Neutrophil (primary cell): ENCODE results near the gene CD3G.

Source experiments
- H3K27ac ChIP-seq: fragments of 200-600 bp; sonication (generic); 2 replicates; pipeline ENCODE4 v1.5.1; 2016; ENCODE audit warnings: mild to moderate bottlenecking, moderate library complexity
- H3K27me3 ChIP-seq: fragments of 200-600 bp; sonication (generic); 2 replicates; pipeline ENCODE4 v1.6.0; 2016; ENCODE audit warnings: mild to moderate bottlenecking
- H3K36me3 ChIP-seq: fragments of 200-600 bp; sonication (generic); 2 replicates; pipeline ENCODE4 v1.5.1; 2017
- H3K4me1 ChIP-seq, 2 experiments: fragments of 200-600 bp in 1 of 2; sonication (generic) in 1 of 2; 1 replicate in 1 of 2; 2 replicates in 1 of 2; pipeline versions ENCODE4 v1.5.1 to v1.6.1; 2013 to 2016; ENCODE audit warnings: low read depth in 1 of 2, low read length in 1 of 2, mild to moderate bottlenecking in 1 of 2, moderate library complexity in 1 of 2; ENCODE audit not compliant: control insufficient read depth in 1 of 2, insufficient read depth in 1 of 2
- H3K4me3 ChIP-seq, 2 experiments: fragments of 200-600 bp in 1 of 2; sonication (generic) in 1 of 2; 1 replicate in 1 of 2; 2 replicates in 1 of 2; pipeline ENCODE4 v1.5.1; 2013 to 2016; ENCODE audit warnings: low read depth in 1 of 2, low read length in 1 of 2, mild to moderate bottlenecking in 1 of 2, moderate library complexity in 1 of 2
- H3K9me3 ChIP-seq: fragments of 200-600 bp; sonication (generic); 2 replicates; pipeline ENCODE4 v1.5.1; 2016
- TF ChIP-seq, protein P1 (sequence below): fragments of 200-600 bp; sonication (generic); IDR thresholded peaks from 2 replicates; pipeline ENCODE4 v1.5.1; 2016; ENCODE audit warnings: antibody characterized with exemption

CD3G gene

DNA sequence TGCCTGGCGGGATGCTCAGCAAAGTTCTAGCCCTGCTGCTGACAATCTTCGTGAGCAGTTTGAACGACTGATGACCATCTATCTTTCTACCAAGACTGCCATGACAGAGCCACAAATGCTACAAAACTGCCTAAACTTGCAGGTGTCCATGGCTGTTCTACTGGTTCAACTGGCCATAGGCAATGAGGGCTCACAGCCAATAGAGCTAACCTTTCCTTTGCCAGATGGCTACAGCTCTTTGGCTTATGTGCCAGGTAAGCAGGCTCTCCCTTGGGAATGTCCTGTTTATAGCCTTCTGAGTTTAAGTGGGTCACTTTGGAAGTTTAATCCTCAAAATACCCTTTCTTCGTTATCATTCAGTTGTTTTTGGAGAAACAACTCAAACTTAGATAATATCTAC lies 35.4 kb downstream of the CD3G start:
- Histone ChIP-seq H3K27ac (no peak overlapping the region), H3K9me3 (no peaks in the 10 kb centered on the region), H3K36me3 (peaks cover 100% of the 10 kb centered on the region), H3K4me1 (no peaks in the 10 kb centered on the region), H3K4me3 (no peak overlapping the region), H3K27me3 (no peaks in the 10 kb centered on the region)
- TF ChIP-seq, protein P1, sequence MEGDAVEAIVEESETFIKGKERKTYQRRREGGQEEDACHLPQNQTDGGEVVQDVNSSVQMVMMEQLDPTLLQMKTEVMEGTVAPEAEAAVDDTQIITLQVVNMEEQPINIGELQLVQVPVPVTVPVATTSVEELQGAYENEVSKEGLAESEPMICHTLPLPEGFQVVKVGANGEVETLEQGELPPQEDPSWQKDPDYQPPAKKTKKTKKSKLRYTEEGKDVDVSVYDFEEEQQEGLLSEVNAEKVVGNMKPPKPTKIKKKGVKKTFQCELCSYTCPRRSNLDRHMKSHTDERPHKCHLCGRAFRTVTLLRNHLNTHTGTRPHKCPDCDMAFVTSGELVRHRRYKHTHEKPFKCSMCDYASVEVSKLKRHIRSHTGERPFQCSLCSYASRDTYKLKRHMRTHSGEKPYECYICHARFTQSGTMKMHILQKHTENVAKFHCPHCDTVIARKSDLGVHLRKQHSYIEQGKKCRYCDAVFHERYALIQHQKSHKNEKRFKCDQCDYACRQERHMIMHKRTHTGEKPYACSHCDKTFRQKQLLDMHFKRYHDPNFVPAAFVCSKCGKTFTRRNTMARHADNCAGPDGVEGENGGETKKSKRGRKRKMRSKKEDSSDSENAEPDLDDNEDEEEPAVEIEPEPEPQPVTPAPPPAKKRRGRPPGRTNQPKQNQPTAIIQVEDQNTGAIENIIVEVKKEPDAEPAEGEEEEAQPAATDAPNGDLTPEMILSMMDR = no peak

GRCh38 chr11:118380571-118380970 lies 36.4 kb downstream of the CD3G start:
- Histone ChIP-seq H3K36me3 (peaks cover 100% of the 10 kb centered on the region), H3K9me3 (no peaks in the 10 kb centered on the region), H3K27ac (no peak overlapping the region), H3K4me3 (no peak overlapping the region), H3K27me3 (no peaks in the 10 kb centered on the region), H3K4me1 (no peaks in the 10 kb centered on the region)
- TF ChIP-seq, protein P1 = no peak

DNA sequence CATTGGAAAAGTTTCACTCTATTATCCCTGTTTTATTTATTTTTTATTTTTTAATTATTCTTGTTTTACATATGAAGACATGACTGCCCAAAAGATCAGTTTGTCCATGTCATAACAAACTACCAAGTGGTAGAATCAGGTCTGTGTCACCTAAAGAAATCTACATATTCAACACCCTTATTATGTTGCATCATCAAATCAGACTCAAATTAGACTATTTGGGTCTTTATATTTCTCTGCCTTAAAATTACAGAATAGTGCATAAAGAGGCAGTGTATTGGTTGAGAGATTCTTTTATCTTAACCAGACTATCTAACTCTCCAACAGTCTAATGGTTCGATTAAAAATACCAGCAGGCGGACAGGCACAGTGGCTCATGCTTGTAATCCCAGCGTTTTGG lies 38.8 kb downstream of the CD3G start:
- Histone ChIP-seq H3K27me3 (no peaks in the 10 kb centered on the region), H3K9me3 (no peaks in the 10 kb centered on the region), H3K27ac (no peak overlapping the region), H3K4me1 (no peaks in the 10 kb centered on the region), H3K4me3 (no peak overlapping the region), H3K36me3 (peaks cover 100% of the 10 kb centered on the region)
- TF ChIP-seq, protein P1 = no peak

- Histone ChIP-seq H3K27ac (no peak overlapping the region), H3K4me1 (no peaks in the 10 kb centered on the region), H3K9me3 (no peaks in the 10 kb centered on the region), H3K27me3 (no peaks in the 10 kb centered on the region), H3K36me3 (peaks cover 100% of the 10 kb centered on the region), H3K4me3 (no peak overlapping the region)
- TF ChIP-seq, protein P1 = no peak
Measured at GRCh38 chr11:118383657-118384056, 39.5 kb downstream of the CD3G start.

DNA sequence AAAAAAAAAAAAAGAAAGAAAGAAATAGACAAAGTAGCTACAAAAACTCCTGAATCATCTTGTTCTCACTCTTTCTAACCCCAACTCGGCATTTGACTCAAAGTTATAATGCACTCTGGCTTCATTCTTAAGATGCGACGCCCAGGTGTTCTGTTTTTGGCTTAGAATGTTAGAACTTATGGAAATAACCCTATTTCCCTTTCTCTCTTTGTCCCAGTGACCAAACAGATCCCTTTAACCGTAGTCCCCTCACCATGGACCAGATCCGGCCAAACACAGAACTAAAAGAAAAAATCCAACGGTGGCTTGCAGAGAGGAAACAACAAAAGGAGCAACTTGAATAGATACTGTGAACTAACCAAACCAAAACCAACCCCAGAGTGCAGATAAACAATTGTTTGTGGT lies 52.0 kb downstream of the CD3G start:
- no peaks in the 10 kb centered on the region for H3K27me3 ChIP-seq
- H3K36me3 ChIP-seq = peaks cover 81% of the 10 kb centered on the region
- H3K4me3 ChIP-seq = no peak overlapping the region
- TF ChIP-seq, protein P1 = no peak
- H3K27ac ChIP-seq = no peak overlapping the region
- peaks cover 7 to 9% of the 10 kb centered on the region in 2 experiments for H3K4me1 ChIP-seq
- H3K9me3 ChIP-seq = no peaks in the 10 kb centered on the region

DNA sequence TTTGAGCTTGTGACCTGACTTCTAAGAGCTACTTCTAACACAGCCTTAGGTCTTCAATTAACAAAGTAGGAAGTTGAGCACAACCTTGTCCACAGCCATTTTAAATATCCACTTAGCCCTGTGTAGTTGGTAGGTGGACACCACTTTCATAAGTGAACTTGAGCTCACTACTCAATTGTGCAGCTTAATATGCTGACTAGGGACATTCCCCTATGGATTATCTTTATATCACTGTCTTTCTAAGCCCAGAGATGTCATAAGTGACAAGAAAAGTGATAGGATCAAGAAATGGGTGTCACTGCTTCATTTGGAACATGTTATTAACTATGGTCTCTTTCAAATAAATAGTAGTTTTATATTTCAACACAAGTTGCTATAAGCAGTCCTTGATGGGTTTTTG lies 53.3 kb downstream of the CD3G start:
- Histone ChIP-seq H3K9me3 (no peaks in the 10 kb centered on the region), H3K4me1 (peaks cover 14 to 16% of the 10 kb centered on the region in 2 experiments), H3K36me3 (peaks cover 68% of the 10 kb centered on the region), H3K4me3 (no peak overlapping the region), H3K27ac (no peak overlapping the region), H3K27me3 (no peaks in the 10 kb centered on the region)
- TF ChIP-seq, protein P1 = no peak
